GM21390 (cell line): Measurements from ENCODE around the gene GSPT1.
A peak's percentile ranks its signal among the peaks of the same experiment; 100 is the strongest.
"Not testable (repeated sequence)": the region's sequence is repeated elsewhere in the genome, so short reads cannot be mapped to it uniquely, and the experiment has no call there.

Experiments
- ATAC-seq: cut with Tn5 transposase; IDR thresholded peaks from one replicate; pipeline ENCODE4 v1.9.1; 2021; ENCODE audit not compliant: unreplicated experiment

The GSPT1 gene

GRCh38 chr16:11862489-11862888 lies 53.3 kb downstream of the GSPT1 start:
- no peak for ATAC-seq

GRCh38 chr16:11857161-11857560 lies 58.6 kb downstream of the GSPT1 start:
- ATAC-seq = no peak

GRCh38 chr16:11852092-11852809 lies 63.5 kb downstream of the GSPT1 start:
- no peak for ATAC-seq

- ATAC-seq = peak; percentile 83
These were observed 64.3 kb downstream of the GSPT1 start, which contains the start of gene RSL1D1 for GRCh38 chr16:11851294-11852091. TSS of gene RSL1D1 (minus strand) at chr16:11851542. CDS start at chr16:11851512, 30 bp downstream.

DNA sequence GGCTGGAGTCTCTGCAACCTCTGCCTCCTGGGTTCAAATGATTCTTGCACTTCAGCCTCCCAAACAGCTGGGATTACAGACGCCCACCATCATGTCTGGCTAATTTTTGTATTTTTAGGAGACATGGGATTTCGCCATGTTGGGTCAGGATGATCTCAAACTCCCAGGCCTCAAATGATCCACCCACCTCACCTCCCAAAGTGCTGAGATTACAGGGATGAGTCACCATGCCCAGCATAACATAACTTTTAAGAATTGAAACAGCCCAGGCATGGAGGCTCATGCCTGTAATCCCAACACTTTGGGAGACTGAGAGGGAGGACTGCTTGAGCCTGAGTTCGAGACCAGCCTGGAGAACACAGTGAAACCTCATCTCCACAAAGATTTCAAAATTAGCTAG lies 66.9 kb downstream of the GSPT1 start:
- ATAC-seq = no peak

DNA sequence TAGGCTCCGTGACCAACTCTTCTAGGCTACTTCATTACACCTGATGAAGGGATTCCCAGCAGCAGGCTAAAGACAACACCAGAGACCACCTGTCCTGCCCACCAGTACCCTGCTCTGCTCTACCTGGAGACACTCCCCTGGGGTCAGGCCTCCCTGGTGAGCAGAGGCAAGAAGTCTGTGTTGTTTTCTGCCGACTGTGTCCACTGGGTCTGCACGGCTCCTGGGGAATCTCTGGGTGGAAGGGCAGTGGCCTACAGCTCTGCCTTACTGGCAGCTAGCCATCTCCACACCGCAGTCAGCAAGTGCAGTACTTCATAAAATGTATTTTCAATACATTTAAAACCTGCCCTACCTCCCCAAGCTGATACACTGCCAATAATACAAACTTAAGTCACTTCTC lies 71.3 kb downstream of the GSPT1 start:
- ATAC-seq = no peak

- no peak for ATAC-seq
These were observed 71.9 kb downstream of the GSPT1 start for GRCh38 chr16:11843861-11844260.

DNA sequence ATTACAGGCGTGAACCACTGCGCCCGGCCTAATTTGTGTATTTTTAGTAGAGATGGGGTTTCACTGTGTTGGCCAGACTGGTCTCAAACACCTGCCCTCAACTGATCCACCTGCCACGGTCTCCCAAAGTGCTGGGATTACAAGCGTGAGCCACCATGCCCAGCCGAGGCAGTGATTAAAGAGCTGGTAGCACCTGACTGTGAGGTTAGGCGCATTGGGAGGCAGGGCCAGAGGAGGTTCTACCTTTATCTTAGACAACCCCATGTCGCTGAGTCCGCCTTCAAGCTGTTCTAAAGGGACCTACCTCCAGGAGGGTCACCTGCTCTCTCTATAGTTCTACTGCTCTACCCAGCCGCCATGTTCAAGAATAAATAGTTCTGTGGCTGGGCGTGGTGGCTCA lies 72.5 kb downstream of the GSPT1 start:
- no peak for ATAC-seq

- no peak for ATAC-seq
These were observed 74.7 kb downstream of the GSPT1 start for GRCh38 chr16:11841026-11841425.

DNA sequence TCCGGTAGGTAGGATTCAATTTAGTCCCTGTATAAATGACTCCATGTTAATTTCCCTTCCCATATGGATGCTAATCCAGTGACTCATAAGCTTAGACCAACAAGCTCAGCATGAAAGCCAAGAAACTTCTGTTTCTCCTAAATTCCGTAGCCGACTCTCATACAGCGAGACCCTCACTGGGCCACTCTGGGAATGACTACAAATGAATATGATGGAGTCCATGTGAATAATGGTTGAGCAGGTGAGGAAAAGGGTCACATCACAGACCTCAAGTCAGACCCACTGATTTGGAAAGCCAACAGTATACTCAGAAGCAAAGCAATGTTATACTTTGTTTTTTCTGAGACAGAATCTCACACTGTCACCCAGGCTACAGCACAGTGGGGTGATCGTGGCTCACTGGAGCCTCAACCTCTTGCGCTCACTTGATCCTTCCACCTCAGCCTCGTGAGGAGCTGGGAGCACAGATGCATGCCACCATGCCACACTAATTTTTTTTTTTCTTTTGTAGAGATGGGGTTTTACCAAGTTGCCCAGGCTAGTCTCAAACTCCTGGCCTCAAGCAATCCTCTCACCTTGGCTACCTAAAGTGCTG lies 79.0 kb downstream of the GSPT1 start:
- ATAC-seq = no peak

DNA sequence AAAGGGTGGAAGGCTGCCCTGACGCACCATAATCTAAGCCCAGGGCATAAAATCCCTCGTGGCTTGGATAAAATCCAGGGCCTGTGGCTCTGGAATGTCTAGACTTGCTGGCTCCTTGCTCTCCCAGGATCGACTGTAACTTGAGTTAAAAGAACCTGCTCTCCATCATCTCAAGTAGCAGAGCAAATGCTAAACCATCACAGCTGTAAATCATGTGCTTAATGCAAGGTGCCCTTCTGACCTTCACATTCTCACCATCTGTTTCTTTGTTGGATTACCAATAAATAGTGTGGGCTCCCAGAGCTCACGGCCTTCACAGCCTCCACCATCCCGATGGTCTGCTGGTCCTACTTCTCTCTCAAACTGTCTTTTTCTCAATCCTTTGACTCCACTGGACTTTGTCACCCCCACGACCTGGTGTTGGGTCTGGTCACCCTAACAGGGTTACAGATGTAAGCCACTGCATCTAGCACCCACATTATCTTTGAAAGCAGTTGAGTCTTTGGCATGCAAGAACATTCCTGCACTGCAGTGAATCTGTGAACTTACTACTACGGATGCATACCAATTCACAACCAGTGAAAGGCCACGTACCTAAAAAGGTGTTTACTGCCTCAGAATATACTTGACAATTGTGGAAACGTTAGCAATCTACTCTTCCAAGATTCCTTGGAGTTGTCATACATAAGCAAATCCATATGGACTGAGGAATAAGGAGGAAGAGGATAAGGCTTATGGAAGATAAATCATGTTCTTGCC lies 79.7 kb downstream of the GSPT1 start:
- no peak for ATAC-seq

- ATAC-seq = no peak
These were observed 80.4 kb downstream of the GSPT1 start for GRCh38 chr16:11835309-11835708.

- no peak for ATAC-seq
These were observed 81.6 kb downstream of the GSPT1 start for GRCh38 chr16:11833951-11834695.

DNA sequence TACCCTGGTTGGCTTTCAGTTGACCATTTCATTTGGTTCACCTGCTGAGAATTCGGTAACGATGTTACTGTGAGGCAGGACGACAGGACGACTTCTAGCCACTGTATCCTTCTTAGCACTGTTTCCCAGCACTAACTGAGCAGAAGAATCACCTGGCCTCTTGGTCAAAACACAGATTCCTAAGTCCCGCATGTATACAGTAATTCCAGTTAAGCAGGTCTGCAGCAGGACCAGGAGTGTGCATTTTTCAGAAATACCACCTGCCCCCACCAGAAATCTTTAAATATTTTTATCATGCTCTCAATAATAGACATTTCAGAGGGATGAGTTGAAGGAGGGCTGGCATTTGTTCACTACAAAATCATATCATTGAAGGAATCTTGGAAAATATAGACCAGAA lies 87.1 kb downstream of the GSPT1 start:
- no peak for ATAC-seq

DNA sequence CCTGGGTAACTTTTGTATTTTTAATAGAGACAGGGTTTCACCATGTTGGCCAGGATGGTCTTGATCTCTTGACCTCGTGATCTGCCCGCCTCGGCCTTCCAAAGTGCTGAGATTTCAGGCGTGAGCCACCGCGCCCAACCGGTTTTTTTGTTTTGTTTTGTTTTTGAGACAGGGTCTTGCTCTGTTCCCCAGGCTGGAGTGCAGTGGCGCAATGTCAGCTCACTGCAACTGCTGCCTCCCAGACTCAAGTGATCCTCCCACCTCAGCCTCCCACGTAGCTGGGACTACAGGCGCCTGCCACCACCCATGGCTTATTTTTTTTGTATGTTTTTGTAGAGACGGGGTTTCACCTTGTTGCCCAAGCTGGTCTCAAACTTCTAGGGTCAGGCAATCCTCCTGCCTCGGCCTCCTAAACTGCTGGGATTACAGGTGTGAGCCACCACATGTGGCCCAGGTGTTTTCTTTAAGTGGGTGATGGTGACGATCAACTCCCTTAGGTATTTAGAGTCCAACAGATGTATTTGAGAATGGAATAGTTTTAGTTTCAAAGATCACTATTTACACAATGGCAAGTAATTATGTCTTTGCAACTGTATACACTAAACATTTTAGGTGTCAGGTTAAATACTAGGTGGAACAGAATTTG lies 90.1 kb downstream of the GSPT1 start:
- ATAC-seq = not testable (repeated sequence)

DNA sequence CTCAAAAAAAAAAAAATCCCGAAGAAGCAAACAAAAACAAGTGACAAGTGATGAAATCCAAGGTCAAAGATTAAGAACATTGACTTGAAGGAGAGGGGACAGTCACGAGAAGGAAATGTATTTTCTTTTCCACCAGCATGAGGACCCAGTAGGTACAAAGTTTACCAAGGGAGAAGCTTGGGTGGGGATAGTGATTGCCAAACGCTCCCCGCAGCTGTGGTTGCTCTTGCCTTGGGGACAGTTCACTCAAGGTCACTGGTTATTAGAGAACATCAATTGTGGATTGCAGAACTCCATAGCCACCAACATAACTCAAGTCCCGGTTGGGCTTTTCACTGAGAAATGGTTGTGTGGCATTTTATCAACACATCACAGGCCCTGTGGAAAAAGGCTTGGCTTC lies 91.4 kb downstream of the GSPT1 start:
- ATAC-seq = no peak

DNA sequence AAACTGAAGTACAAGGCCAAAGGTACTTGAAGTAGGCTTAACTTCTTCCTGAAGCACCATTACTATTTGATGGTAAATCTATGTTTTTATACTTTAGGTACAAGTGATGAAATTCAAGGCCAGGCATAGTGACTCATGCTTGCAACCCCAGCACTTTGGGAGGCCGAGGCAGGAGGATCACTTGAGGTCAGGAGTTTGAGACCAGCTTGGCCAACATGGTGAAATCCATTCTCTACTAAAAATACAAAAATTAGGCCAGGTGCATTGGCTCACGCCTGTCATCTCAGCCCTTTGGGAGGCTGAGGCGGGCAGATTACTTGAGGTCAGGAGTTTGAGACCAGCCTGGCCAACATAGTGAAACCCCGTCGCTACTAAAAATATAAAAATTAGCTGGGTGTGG lies 92.1 kb downstream of the GSPT1 start:
- ATAC-seq = not testable (repeated sequence)

- ATAC-seq = no peak
These were observed 96.0 kb downstream of the GSPT1 start for GRCh38 chr16:11819798-11820197.

GRCh38 chr16:11818970-11819369 lies 96.8 kb downstream of the GSPT1 start:
- not testable (repeated sequence) for ATAC-seq
